Measurements from ENCODE around the gene TXK. TPM values are rescaled to one million over a fixed set of nuclear protein-coding genes. Genes with fewer than 3 reads are reported as not detected.

The TXK gene
- total RNA-seq, 2 experiments from 2014 or later, result 13.3 to 14.2 TPM

- Mint-ChIP-seq H3K27me3 (peaks cover 3% of the 10 kb centered on the region), H3K27ac (no peak overlapping the region), H3K4me3 (no peak overlapping the region), H3K4me1 (peaks cover 69% of the 10 kb centered on the region), H3K9me3 (peaks cover 18% of the 10 kb centered on the region), H3K36me3 (peaks cover 29% of the 10 kb centered on the region)
- no peak for DNase-seq
These were observed 95.4 kb downstream of the TXK start for GRCh38 chr4:48038666-48039065.

DNA sequence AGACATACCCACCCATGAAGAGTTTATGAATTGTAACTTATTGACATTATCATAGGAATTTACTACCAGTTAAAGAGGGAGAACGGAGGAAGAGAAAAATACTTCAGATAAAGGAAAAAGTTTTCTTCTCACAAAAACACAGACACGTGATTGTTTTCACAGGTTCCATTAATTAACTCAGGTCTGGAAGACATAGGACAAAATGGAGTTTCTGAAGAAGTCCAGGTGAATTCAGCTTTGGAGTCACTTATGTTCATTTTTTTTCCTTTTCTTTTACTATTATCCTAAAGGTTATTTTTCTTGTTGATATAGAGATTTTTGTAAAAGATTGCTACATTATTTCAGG lies 97.0 kb downstream of the TXK start:
- no peak overlapping the region for H3K4me3 Mint-ChIP-seq
- peaks cover 29% of the 10 kb centered on the region for H3K36me3 Mint-ChIP-seq
- peaks cover 3% of the 10 kb centered on the region for H3K27me3 Mint-ChIP-seq
- H3K4me1 Mint-ChIP-seq, result peaks cover 67% of the 10 kb centered on the region
- peaks cover 18% of the 10 kb centered on the region for H3K9me3 Mint-ChIP-seq
- DNase-seq, result no peak
- H3K27ac Mint-ChIP-seq, result peak overlapping the region; percentile 56

- H3K36me3 Mint-ChIP-seq, result peaks cover 27% of the 10 kb centered on the region
These were observed 98.1 kb downstream of the TXK start for GRCh38 chr4:48035952-48036351.

DNA sequence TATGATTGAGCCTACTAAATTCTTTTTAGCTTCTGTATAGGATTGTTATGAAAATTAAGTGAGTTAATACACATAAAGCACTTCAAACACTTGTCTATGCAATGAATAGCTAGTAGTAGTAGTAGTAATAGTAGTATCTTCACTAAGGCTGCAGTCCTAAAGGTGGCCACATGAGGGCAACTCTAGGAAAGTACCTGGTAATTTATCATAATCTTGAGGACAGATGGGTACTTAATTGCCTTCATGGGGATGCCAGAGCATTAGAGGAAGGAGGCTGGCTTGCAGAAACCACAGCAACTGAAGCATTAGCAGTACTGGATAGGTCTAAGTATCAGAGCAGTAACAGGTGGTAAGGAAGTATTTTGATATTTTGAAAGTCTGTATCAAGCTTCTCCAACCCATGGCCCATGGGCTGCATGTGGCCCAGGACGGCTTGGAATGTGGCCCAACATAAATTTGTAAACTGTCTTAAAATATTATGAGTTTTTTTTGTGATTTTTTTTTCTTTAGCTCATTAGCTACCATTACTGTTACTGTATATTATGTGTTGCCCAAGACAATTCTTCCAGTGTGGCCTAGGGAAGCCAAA lies 100.1 kb downstream of the TXK start:
- DNase-seq, result peak; percentile 47
- H3K27ac Mint-ChIP-seq, result no peak overlapping the region
- no peaks in the 10 kb centered on the region for H3K27me3 Mint-ChIP-seq
- no peak overlapping the region for H3K4me3 Mint-ChIP-seq
- peaks cover 13% of the 10 kb centered on the region for H3K9me3 Mint-ChIP-seq
- peaks cover 64% of the 10 kb centered on the region for H3K4me1 Mint-ChIP-seq
- H3K36me3 Mint-ChIP-seq, result peaks cover 27% of the 10 kb centered on the region

More at GRCh38 chr4:48035952-48036351, 98.1 kb downstream of the TXK start:
- DNase-seq, result no peak
- Mint-ChIP-seq H3K27ac (peak overlapping the region; percentile 84), H3K4me3 (no peak overlapping the region), H3K9me3 (peaks cover 13% of the 10 kb centered on the region), H3K27me3 (no peaks in the 10 kb centered on the region), H3K4me1 (peaks cover 60% of the 10 kb centered on the region)

DNA sequence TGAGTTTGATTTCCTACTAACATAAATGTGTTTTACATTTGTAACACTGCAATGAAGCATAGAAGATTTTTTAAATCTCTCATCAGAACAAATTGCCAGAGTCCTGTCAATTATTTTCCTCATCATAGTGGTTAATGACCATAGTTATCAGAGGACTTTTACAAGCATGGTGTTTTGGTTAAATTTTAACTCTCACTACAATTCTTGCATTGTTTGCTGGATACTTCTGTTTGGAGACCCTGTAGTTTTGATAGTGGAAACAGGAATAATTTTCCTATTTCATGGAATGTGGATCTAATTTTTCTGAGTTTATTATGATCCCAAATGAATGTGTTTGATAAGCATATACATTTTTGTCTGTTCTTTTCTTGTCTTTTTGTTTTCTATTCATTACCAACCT lies 100.6 kb downstream of the TXK start:
- Mint-ChIP-seq H3K4me1 (peaks cover 69% of the 10 kb centered on the region), H3K36me3 (peaks cover 25% of the 10 kb centered on the region), H3K27ac (no peak overlapping the region), H3K4me3 (no peak overlapping the region), H3K9me3 (peaks cover 13% of the 10 kb centered on the region), H3K27me3 (no peaks in the 10 kb centered on the region)
- DNase-seq, result no peak

DNA sequence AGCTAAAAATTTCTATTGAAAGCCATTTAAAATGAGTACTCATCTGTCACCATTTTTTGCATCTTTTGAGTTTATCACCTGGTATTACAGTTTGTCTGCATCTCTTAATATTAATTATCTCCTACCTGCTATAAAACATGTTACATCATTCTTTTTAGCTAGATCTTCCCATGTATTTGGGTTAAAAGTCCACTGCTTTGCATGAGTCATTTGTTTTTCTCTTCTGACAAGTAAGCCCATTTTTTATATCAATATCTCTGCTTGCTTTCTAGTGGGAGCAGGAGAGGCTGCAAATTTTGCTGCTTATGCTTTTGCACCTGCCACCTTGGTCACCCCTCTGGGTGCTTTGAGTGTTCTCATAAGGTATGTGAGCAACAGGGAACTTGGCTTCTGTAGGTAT lies 101.3 kb downstream of the TXK start:
- H3K36me3 Mint-ChIP-seq, result peaks cover 28% of the 10 kb centered on the region
- peaks cover 76% of the 10 kb centered on the region for H3K4me1 Mint-ChIP-seq
- H3K27me3 Mint-ChIP-seq, result no peaks in the 10 kb centered on the region
- H3K4me3 Mint-ChIP-seq, result no peak overlapping the region
- H3K27ac Mint-ChIP-seq, result no peak overlapping the region
- DNase-seq, result no peak
- H3K9me3 Mint-ChIP-seq, result peaks cover 13% of the 10 kb centered on the region

DNA sequence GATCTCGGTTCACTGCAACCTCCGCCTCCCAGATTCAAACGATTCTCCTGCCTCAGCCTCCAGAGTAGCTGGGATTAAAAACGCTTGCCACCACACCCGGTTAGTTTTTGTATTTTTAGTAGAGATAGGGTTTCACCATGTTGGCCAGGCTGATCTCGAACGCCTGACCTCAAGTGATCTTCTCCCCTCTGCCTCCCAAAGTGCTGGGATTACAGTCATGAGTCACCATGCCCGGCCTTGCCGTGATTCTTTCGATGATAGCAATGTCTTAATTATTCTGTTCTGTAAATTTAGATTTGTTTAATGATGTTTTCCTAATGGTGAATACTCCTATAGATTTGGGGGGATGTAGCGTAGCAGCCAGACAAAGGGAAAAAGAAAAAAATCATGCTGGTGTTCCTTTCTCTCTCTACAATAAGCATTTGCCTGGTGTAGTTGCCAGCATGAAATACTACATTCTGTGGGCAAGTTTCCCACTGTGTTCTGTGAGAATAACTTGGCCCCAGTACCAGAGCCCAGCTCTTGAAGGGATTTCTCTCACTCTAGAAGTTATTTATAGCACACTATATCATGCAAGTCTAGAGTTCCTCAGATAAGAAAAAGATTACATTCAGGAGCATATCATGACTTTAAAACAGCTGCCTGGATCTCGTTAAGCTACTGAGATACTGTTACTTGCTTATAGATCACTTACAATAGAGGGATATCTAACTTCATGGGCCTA lies 102.1 kb downstream of the TXK start:
- H3K27ac Mint-ChIP-seq, result no peak overlapping the region
- no peaks in the 10 kb centered on the region for H3K27me3 Mint-ChIP-seq
- peaks cover 12% of the 10 kb centered on the region for H3K9me3 Mint-ChIP-seq
- peaks cover 26% of the 10 kb centered on the region for H3K36me3 Mint-ChIP-seq
- no peak for DNase-seq
- no peak overlapping the region for H3K4me3 Mint-ChIP-seq
- peaks cover 74% of the 10 kb centered on the region for H3K4me1 Mint-ChIP-seq

DNA sequence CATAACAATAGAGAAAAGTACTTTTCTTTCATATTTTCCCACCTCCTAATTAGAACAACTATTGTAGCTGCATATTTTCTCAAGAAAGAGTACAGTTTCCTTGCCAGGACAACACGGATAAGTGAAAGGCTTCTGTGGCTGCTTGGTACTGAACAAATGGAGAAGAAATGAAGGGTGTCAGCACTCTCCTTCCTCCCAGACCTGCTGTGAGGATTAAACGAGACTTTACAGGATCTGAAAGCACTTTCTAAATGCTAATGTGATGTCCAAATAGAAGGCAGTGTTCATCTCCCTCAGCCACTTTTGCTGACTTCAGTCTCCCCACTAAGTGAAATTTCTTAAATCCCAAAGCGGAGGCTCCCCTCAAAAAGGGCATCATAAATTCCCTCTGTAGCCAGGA lies 103.6 kb downstream of the TXK start:
- H3K27ac Mint-ChIP-seq, result peak overlapping the region; percentile 26
- peaks cover 4% of the 10 kb centered on the region for H3K9me3 Mint-ChIP-seq
- peaks cover 60% of the 10 kb centered on the region for H3K4me1 Mint-ChIP-seq
- H3K36me3 Mint-ChIP-seq, result peaks cover 16% of the 10 kb centered on the region
- no peak overlapping the region for H3K4me3 Mint-ChIP-seq
- H3K27me3 Mint-ChIP-seq, result peaks cover 4% of the 10 kb centered on the region
- no peak for DNase-seq

DNA sequence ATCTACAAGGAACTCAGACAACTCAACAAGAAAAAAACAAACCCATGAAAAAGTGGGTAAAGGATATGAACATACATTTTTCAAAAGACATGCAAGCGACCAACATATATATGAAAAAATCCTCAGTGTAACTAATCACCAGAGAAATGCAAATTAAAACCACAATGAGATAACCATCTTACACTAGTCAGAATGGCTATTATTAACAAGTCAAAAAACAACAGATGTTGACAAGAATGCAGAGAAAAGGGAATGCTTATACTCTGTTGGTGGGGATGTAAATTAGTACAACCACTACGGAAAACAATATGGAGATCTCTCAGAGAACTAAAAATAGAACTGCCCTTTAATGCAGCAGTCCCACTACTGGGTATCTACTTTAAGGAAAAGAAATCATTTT lies 105.4 kb downstream of the TXK start:
- Mint-ChIP-seq H3K4me3 (no peak overlapping the region), H3K36me3 (peaks cover 9% of the 10 kb centered on the region), H3K4me1 (peaks cover 44% of the 10 kb centered on the region), H3K9me3 (no peaks in the 10 kb centered on the region), H3K27ac (no peak overlapping the region), H3K27me3 (peaks cover 10% of the 10 kb centered on the region)
- DNase-seq, result no peak

- H3K27me3 Mint-ChIP-seq, result peaks cover 10% of the 10 kb centered on the region
- H3K9me3 Mint-ChIP-seq, result no peaks in the 10 kb centered on the region
- H3K27ac Mint-ChIP-seq, result no peak overlapping the region
These were observed 106.4 kb downstream of the TXK start for GRCh38 chr4:48027653-48028052.

GRCh38 chr4:48025005-48025404 lies 109.0 kb downstream of the TXK start:
- no peak for DNase-seq
- peaks cover 35% of the 10 kb centered on the region for H3K4me1 Mint-ChIP-seq
- H3K4me3 Mint-ChIP-seq, result no peak overlapping the region
- H3K27me3 Mint-ChIP-seq, result peaks cover 10% of the 10 kb centered on the region
- H3K9me3 Mint-ChIP-seq, result no peaks in the 10 kb centered on the region
- H3K27ac Mint-ChIP-seq, result no peak overlapping the region
- H3K36me3 Mint-ChIP-seq, result peaks cover 9% of the 10 kb centered on the region

More at GRCh38 chr4:48027653-48028052, 106.4 kb downstream of the TXK start:
- DNase-seq, result no peak
- Mint-ChIP-seq H3K4me1 (peaks cover 36% of the 10 kb centered on the region), H3K4me3 (no peak overlapping the region), H3K36me3 (peaks cover 9% of the 10 kb centered on the region)

- Mint-ChIP-seq H3K27me3 (peaks cover 10% of the 10 kb centered on the region), H3K4me3 (no peak overlapping the region), H3K4me1 (peaks cover 35% of the 10 kb centered on the region)
These were observed 109.5 kb downstream of the TXK start for GRCh38 chr4:48024522-48024921.

DNA sequence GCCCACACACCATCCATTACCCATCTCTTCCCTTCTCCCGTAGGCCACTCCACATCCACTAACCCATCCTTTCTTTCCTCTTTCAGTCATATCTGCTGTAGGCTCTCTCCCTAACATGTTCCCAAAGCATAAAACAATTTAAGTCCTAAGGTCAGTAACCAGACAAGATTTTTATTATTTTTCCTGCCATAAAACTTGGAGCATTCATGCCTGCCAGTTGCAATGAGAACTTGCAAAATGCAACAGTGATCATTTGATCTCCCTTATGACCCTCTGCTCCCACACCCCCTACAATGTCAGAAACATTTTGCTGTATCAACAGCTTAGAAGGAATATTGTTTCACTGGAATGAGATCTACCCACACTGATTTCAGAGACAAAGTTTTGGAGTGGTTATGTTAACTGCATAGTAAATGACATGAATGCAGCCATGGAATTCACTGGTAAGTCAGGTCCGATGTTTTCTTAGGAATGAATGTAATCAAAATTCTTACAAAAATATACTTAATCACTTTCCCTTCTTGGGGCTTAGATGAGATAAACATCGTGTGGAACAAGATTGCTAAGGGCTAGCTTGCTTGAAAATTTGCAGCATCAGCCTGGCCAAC lies 111.8 kb downstream of the TXK start:
- peaks cover 27% of the 10 kb centered on the region for H3K4me1 Mint-ChIP-seq
- peaks cover 5% of the 10 kb centered on the region for H3K36me3 Mint-ChIP-seq
- H3K27ac Mint-ChIP-seq, result no peak overlapping the region
- DNase-seq, result no peak
- no peak overlapping the region for H3K4me3 Mint-ChIP-seq
- no peaks in the 10 kb centered on the region for H3K9me3 Mint-ChIP-seq
- H3K27me3 Mint-ChIP-seq, result peaks cover 21% of the 10 kb centered on the region

More at GRCh38 chr4:48024522-48024921, 109.5 kb downstream of the TXK start:
- no peak for DNase-seq
- Mint-ChIP-seq H3K27ac (no peak overlapping the region), H3K36me3 (peaks cover 9% of the 10 kb centered on the region), H3K9me3 (no peaks in the 10 kb centered on the region)

DNA sequence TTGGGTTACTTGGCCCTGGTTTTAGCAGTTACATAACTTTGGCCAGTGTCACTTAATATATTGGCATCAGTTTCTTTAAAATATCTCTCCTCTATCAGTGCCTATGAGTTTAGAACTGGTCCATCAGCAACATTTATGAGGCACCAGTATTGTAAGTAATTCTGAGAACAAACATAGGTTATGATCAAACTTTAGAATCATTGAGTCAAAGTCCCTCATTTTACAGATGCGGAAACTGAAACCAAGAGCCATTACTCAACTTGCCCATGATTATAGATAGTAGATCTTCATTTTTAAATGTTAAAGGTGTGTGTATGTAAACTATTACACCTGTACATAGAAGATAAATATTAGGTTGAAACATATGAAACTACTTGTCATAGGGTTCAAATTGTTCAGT lies 113.0 kb downstream of the TXK start:
- H3K27me3 Mint-ChIP-seq, result peaks cover 21% of the 10 kb centered on the region
- no peak for DNase-seq
- H3K27ac Mint-ChIP-seq, result no peak overlapping the region
- H3K36me3 Mint-ChIP-seq, result peaks cover 5% of the 10 kb centered on the region
- H3K4me1 Mint-ChIP-seq, result peaks cover 27% of the 10 kb centered on the region
- no peaks in the 10 kb centered on the region for H3K9me3 Mint-ChIP-seq
- no peak overlapping the region for H3K4me3 Mint-ChIP-seq

DNA sequence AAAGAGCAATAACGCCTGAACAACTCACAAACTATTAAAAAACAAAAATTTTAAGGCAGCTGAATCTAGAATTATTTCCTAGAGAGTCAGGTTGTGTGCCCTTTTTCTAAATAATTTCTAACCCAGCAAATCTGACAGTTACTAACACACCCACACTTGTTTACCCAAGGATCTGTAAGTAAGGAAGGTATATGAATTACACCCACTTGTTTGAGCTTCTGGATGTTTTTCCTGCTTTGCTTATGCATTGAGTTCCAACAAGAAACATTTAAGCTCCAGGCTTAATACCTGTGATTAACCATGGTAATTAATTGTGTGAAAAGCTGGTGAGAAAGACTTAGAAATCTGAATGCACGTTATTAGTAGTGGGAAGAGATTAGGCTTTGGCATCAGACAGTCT lies 115.9 kb downstream of the TXK start:
- Mint-ChIP-seq H3K27ac (no peak overlapping the region), H3K36me3 (no peaks in the 10 kb centered on the region), H3K4me1 (peaks cover 29% of the 10 kb centered on the region), H3K4me3 (no peak overlapping the region), H3K9me3 (no peaks in the 10 kb centered on the region), H3K27me3 (peaks cover 23% of the 10 kb centered on the region)
- DNase-seq, result no peak
